HG03135 (cell line): ENCODE data around the gene KRT6A.

Source experiments
- ATAC-seq: cut with Tn5 transposase; IDR thresholded peaks from one replicate; pipeline ENCODE4 v1.9.1; 2021; ENCODE audit warnings: mild to moderate bottlenecking, moderate library complexity; ENCODE audit not compliant: unreplicated experiment

The KRT6A gene

GRCh38 chr12:52438305-52439301 lies 54.5 kb downstream of the KRT6A start:
- no peak for ATAC-seq

- ATAC-seq, result no peak
Measured at GRCh38 chr12:52437508-52437907, 55.5 kb downstream of the KRT6A start.
